Pancreas (tissue), 10 donors: ENCODE data around the gene TOP1. TPM values are rescaled to one million over a fixed set of nuclear protein-coding genes. Genes with fewer than 3 reads are reported as not detected.

Experiments used
- ATAC-seq, 4 donors: fragments of 200-7000 bp; cut with Tn5 transposase; one replicate each; pipeline versions ENCODE4 v1.8.0 to v1.9.1; 2020; ENCODE audit warnings: mild to moderate bottlenecking in 4 of 4, moderate library complexity in 4 of 4
- DNase-seq, 6 donors: peaks; one replicate each; pipeline ENCODE4 v3.0.0-alpha.2; 2020
- FAIRE-seq: peaks from 2 replicates; lab custom pipeline; 2012; peaks lifted over from hg19 to GRCh38; lab: Jason Lieb, UNC
- H3K27ac ChIP-seq, 4 donors: fragments of 200-600 bp; sonication (generic); 1 replicate in 3 of 4; 2 replicates in 1 of 4; pipeline versions ENCODE4 v1.5.0 to v1.8.0; 2020
- H3K27me3 ChIP-seq, 4 donors: fragments of 200-600 bp; one replicate each; pipeline ENCODE4 v1.8.0; 2021
- H3K36me3 ChIP-seq, 3 donors: fragments of 200-600 bp; sonication (generic) in 1 of 3; one replicate each; pipeline versions ENCODE4 v1.5.0 to v1.8.0; 2020 to 2021
- H3K4me1 ChIP-seq, 3 donors: fragments of 200-600 bp; one replicate each; pipeline ENCODE4 v1.8.0; 2021
- H3K4me3 ChIP-seq, 4 donors: fragments of 200-600 bp; sonication (generic) in 2 of 4; one replicate each; pipeline versions ENCODE4 v1.5.0 to v1.8.0; 2020 to 2021
- H3K9me3 ChIP-seq, 4 donors: fragments of 200-600 bp; one replicate each; pipeline ENCODE4 v1.8.0; 2021
- WGBS, 2 donors: extraction: QIAGEN DNeasy Blood & Tissue Kit; methylation state at CpG; one replicate each; pipeline ENCODE4 v1.1.7; 2013; 5-methylcytosine and 5-hydroxymethylcytosine counted together
- intact Hi-C, 3 donors: fragments of 100-400 bp; cut with DNase I; formaldehyde crosslinking; loops; one replicate each; pipeline versions ENCODE4 v1.11.1 to v1.14.2; 2022
- polyA plus RNA-seq, 2 donors: library from polyadenylated mRNA; stranded (reverse); fragments of 200-250 nt; gene quantifications; one replicate each; pipeline ENCODE4 v1.2.3, GENCODE V29; 2013
- total RNA-seq, 6 donors: library from RNA; stranded (reverse); fragmentation: NEBNext Ultra II Directional in 4 of 6; extraction: Animal tissue kit (Norgen Biotek cat#: 25700) in 4 of 6; gene quantifications; one replicate each; pipeline versions ENCODE4 v1.2.1 to v1.2.4, GENCODE V29; 2021 to 2023
- TF ChIP-seq, protein P1 (sequence below), 4 donors: fragments of 200-600 bp; sonication (generic) in 3 of 4; IDR thresholded peaks; one replicate each; pipeline versions ENCODE4 v1.5.0 to v1.8.0; 2021; ENCODE audit warnings: antibody characterized with exemption in 4 of 4
- donor health status: healthy with polysubstance abuse.
- donor health status: DM: no; HTN: no; CAD: no; lungs with moderate emphysema.
- donor health status: DM: no; HTN: no; CAD: no.
- donor health status: control.
- donor health status: control.
- donor health status: Bipolar disorder and iron deficiency.
- donor health status: DM: yes; HTN: yes; CAD: no.
- donor health status: DM: no; HTN: no; CAD: no.
- donor health status: DM: no; HTN: no; CAD: no.
- donor health status: DM: yes; HTN: yes; CAD: no.

The TOP1 gene
- total and polyA plus RNA-seq, 8 donors = 9.6 to 25.6 (median 16.2) TPM

DNA sequence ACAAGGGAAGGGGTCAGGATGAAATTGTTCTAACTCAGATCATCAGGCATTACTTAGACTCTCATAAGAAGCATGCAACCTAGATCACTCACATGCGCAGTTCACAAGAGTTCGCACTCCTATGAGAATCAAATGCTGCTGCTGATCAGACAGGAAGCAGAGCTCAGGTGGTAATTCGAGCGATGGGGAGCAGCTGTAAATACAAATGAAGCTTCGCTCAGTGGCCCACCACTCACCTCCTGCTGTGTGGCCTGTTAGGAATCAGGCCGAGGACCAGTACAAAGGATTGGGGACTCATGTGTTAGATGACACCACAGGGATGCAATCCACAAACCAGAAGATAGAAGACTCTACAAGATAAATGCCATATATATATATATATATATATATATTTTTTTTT, 31.5 kb upstream of the TOP1 start:
- Histone ChIP-seq H3K36me3 (no peaks in the 10 kb centered on the region), H3K4me1 (no peaks in the 10 kb centered on the region), H3K4me3 (no peak overlapping the region), H3K27me3 (no peaks in the 10 kb centered on the region), H3K9me3 (no peaks in the 10 kb centered on the region), H3K27ac (no peak overlapping the region)
- 90 to 94% methylated on average over 6 of the region's 6 CpGs for WGBS, 2 donors
- DNase-seq (no peak), ATAC-seq (no peak), FAIRE-seq (no peak)
- TF ChIP-seq, protein P1, sequence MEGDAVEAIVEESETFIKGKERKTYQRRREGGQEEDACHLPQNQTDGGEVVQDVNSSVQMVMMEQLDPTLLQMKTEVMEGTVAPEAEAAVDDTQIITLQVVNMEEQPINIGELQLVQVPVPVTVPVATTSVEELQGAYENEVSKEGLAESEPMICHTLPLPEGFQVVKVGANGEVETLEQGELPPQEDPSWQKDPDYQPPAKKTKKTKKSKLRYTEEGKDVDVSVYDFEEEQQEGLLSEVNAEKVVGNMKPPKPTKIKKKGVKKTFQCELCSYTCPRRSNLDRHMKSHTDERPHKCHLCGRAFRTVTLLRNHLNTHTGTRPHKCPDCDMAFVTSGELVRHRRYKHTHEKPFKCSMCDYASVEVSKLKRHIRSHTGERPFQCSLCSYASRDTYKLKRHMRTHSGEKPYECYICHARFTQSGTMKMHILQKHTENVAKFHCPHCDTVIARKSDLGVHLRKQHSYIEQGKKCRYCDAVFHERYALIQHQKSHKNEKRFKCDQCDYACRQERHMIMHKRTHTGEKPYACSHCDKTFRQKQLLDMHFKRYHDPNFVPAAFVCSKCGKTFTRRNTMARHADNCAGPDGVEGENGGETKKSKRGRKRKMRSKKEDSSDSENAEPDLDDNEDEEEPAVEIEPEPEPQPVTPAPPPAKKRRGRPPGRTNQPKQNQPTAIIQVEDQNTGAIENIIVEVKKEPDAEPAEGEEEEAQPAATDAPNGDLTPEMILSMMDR (IDR thresholded peaks at IDR 0.05) = no peak
- intact Hi-C loops = loop anchor here in 1 of 3 donors (10.0 kb wide), 1 partner anchor 98 kb away; no protein-coding TSS in a partner anchor

DNA sequence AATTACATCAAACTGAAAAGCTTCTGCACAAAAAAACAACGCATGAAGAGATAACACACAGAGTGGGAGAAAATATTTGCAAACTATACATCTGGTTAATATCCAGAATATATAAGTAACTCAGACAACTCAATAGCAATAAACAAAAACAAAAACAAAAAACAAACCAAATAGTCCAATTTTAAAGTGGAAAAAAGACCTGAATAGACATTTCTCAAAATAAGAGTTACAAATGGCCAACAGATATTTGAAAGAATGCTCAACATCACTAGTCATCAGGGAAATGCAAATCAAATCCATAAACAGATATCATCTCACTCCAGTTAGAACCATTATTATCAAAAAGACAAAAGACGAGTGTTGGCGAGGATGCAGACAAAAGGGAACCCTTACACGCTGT, 28.8 kb upstream of the TOP1 start:
- WGBS, 2 donors = 91 to 97% methylated on average over 4 of the region's 4 CpGs
- Histone ChIP-seq H3K36me3 (no peaks in the 10 kb centered on the region), H3K27ac (no peak overlapping the region), H3K9me3 (no peaks in the 10 kb centered on the region), H3K4me3 (no peak overlapping the region), H3K4me1 (peaks cover 5 to 22% (median 14%) of the 10 kb centered on the region in 3 donors), H3K27me3 (no peaks in the 10 kb centered on the region)
- intact Hi-C loops = loop anchor here in 1 of 3 donors (10.0 kb wide), 1 partner anchor 95 kb away; no protein-coding TSS in a partner anchor
- ATAC-seq = no peak
- DNase-seq = no peak
- TF ChIP-seq, protein P1 (IDR thresholded peaks at IDR 0.05) = no peak
- no peak for FAIRE-seq

DNA sequence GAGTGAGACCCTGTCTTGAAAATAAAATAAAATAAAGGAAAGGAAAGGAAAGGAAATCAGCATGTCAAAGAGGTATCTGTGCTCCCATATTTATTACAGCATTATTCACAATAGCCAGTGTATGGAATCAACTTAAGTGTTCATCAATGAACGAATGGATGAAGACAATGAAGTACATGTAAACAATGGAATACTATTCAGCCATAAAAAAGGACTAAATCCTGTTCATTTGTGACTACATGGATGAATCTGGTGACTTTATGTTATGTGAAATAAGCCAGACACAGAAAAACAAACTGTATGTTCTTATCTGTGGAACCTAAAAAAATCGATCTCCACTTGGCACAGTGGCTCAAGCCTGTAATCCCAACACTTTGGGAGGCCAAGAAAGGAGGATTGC, 28.0 kb upstream of the TOP1 start:
- no peak overlapping the region for H3K4me3 ChIP-seq
- no peak for DNase-seq
- H3K27ac ChIP-seq = no peak overlapping the region
- H3K27me3 ChIP-seq = no peaks in the 10 kb centered on the region
- H3K36me3 ChIP-seq = no peaks in the 10 kb centered on the region
- H3K4me1 ChIP-seq = peaks cover 5 to 28% (median 14%) of the 10 kb centered on the region in 3 donors
- no peak for ATAC-seq
- FAIRE-seq = no peak
- intact Hi-C loops = no loop called here
- WGBS, 2 donors = 49 to 60% methylated on average over 2 of the region's 2 CpGs
- TF ChIP-seq, protein P1 (IDR thresholded peaks at IDR 0.05) = no peak
- no peaks in the 10 kb centered on the region for H3K9me3 ChIP-seq

DNA sequence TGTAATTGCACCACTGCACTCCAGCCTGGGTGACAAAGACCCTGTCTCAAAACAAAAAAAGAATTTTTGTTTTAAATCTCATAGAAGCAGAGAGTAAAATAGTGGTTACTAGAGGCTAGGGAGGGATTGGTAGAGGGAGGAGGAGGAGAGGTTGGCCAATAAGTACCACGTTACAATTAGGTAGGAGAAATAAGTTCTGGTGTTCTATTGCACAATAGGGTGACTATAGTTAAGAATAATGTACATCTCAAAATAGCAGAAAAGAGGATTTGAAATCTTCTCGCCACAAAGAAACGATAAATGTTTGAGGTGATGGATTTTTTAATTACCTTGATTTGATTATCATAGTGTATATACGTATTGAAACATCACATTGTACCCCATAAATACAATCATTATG, 27.1 kb upstream of the TOP1 start:
- TF ChIP-seq, protein P1 (IDR thresholded peaks at IDR 0.05) = no peak
- ATAC-seq = no peak
- Histone ChIP-seq H3K9me3 (no peaks in the 10 kb centered on the region), H3K4me1 (peaks cover 5 to 34% (median 14%) of the 10 kb centered on the region in 3 donors), H3K4me3 (no peak overlapping the region), H3K36me3 (no peaks in the 10 kb centered on the region), H3K27ac (no peak overlapping the region), H3K27me3 (no peaks in the 10 kb centered on the region)
- intact Hi-C loops = no loop called here
- 89 to 96% methylated on average over 4 of the region's 4 CpGs for WGBS, 2 donors
- DNase-seq = no peak
- FAIRE-seq = no peak

DNA sequence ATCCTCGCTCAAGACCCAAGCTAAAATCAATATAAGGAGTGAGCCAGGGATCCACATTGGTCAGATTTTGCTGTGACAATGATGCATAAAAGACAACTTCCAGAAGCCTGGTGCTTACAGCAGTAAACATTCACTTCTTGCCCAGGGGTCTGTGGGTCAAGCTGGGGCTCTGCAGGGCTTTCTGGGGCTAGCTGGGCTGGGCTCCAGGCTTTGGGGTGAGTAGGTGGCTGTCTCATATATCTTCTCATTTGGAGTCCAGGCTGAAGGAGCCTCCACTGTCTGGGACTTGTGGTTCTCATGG, 25.8 kb upstream of the TOP1 start:
- WGBS, 2 donors = 88 to 90% methylated on average over 1 of the region's 1 CpG
- intact Hi-C loops = no loop called here
- FAIRE-seq = no peak
- no peak for ATAC-seq
- Histone ChIP-seq H3K4me1 (peaks cover 5 to 34% (median 14%) of the 10 kb centered on the region in 3 donors), H3K9me3 (no peaks in the 10 kb centered on the region), H3K36me3 (no peaks in the 10 kb centered on the region), H3K4me3 (no peak overlapping the region), H3K27me3 (no peaks in the 10 kb centered on the region), H3K27ac (peak overlapping the region; percentile 20 to 84 (median 64))
- TF ChIP-seq, protein P1 (IDR thresholded peaks at IDR 0.05) = no peak
- no peak for DNase-seq
